Measurements from ENCODE around the gene SYTL1. TPM values are rescaled to one million over a fixed set of nuclear protein-coding genes. Genes with fewer than 3 reads are reported as not detected.
A peak's percentile ranks its signal among the peaks of the same experiment; 100 is the strongest.

Gene SYTL1
- total and polyA plus RNA-seq, 9 of the 15 experiments (the other 6 are each of a cell fraction or from before 2014, with no cell fraction given): 0.04 to 9.3 (median 1.7) TPM

GRCh38 chr1:27341525-27342252, at the start of gene SYTL1 (continued):
- TF ChIP-seq SFPQ (IDR thresholded peaks at IDR 0.05; ENCODE audit: low read depth, low read length) (no peak), NFE2L1 (tag; IDR thresholded peaks at IDR 0.05; ENCODE audit: borderline replicate concordance, low read depth) (no peak), ETV5 (CRISPR knock-in tag; IDR thresholded peaks at IDR 0.05; ENCODE audit: low read depth) (0 out of 2 replicates have a peak, but pooled peaks have one; percentile 6), ZNF655 (CRISPR knock-in tag; IDR thresholded peaks at IDR 0.05) (no peak), GTF2B (IDR thresholded peaks at IDR 0.05; ENCODE audit: extremely low read depth, insufficient read length) (no peak), LEF1 (IDR thresholded peaks at IDR 0.05) (no peak), ZNF354B (CRISPR knock-in tag; IDR thresholded peaks at IDR 0.05) (no peak), RERE (CRISPR knock-in tag; IDR thresholded peaks at IDR 0.05; ENCODE audit: borderline replicate concordance) (no peak), SMARCA4 (IDR thresholded peaks at IDR 0.05) (no peak), PTTG1 (tag; IDR thresholded peaks at IDR 0.05; ENCODE audit: low read depth) (no peak), CBFB (CRISPR knock-in tag; IDR thresholded peaks at IDR 0.05) (no peak), HLTF (IDR thresholded peaks at IDR 0.05) (no peak), HIVEP1 (CRISPR knock-in tag; IDR thresholded peaks at IDR 0.05) (no peak), POU5F1 (IDR thresholded peaks at IDR 0.05; ENCODE audit: borderline replicate concordance, low read depth, low read length, partially characterized antibody) (no peak), TCF15 (CRISPR knock-in tag; IDR thresholded peaks at IDR 0.05) (no peak), CTBP1 (IDR thresholded peaks at IDR 0.05; ENCODE audit: borderline replicate concordance) (peak; percentile 44; the same call in 1 of the 2 replicates), SIRT6 (IDR thresholded peaks at IDR 0.05; ENCODE audit: low read depth, low read length) (no peak), ZNF561 (CRISPR knock-in tag; conservative IDR thresholded peaks at IDR 0.05) (no peak)

Data from K562 (cell line).